HepG2 (cell line): ENCODE data around the gene ARHGDIA. TPM values are rescaled to one million over a fixed set of nuclear protein-coding genes. Genes with fewer than 3 reads are reported as not detected.

Experiments used
- AKNA ChIP-seq: sonication (generic); formaldehyde crosslinking; IDR thresholded peaks from 2 replicates; pipeline ENCODE4 v1.4.0; 2020; ENCODE audit warnings: missing genetic modification reagents, borderline replicate concordance
- CENPX ChIP-seq: sonication (generic); formaldehyde crosslinking; IDR thresholded peaks from 2 replicates; pipeline ENCODE4 v1.9.0; 2021; ENCODE audit warnings: mild to moderate bottlenecking, missing genetic modification reagents, moderate library complexity
- FOXP1 ChIP-seq, 2 experiments: fragments of 450-650 bp in 1 of 2; IDR thresholded peaks; 2 replicates each; pipeline ENCODE4 v1.6.1; 2017 to 2018; ENCODE audit warnings: antibody characterized with exemption in 1 of 2
- GABPA ChIP-seq, 2 experiments: IDR thresholded peaks; 2 replicates each; pipeline ENCODE4 v1.6.1; 2011 to 2016; ENCODE audit warnings: low read depth in 2 of 2, low read length in 1 of 2, missing biosample characterization in 1 of 2, missing genetic modification characterization in 1 of 2
- GATA4 ChIP-seq: sonication (generic); IDR thresholded peaks from 2 replicates; pipeline ENCODE4 v1.6.1; 2016; ENCODE audit warnings: antibody characterized with exemption, low read depth, borderline replicate concordance
- HNRNPK ChIP-seq: fragments of 200-400 bp; formaldehyde crosslinking; IDR thresholded peaks from 2 replicates; pipeline ENCODE4 v1.6.1; 2018; ENCODE audit warnings: low read length, low read depth, moderate library complexity, mild to moderate bottlenecking; ENCODE audit not compliant: poor library complexity, severe bottlenecking
- IRF2 ChIP-seq: IDR thresholded peaks from 2 replicates; pipeline ENCODE4 v1.6.1; 2018; ENCODE audit warnings: missing genetic modification reagents, missing compliant biosample characterization
- NR2C2 ChIP-seq: sonication (generic); formaldehyde crosslinking; IDR thresholded peaks from 2 replicates; pipeline ENCODE4 v1.4.0; 2020; ENCODE audit warnings: missing genetic modification reagents, mild to moderate bottlenecking, moderate library complexity, borderline replicate concordance
- REPIN1 ChIP-seq: sonication (generic); formaldehyde crosslinking; IDR thresholded peaks from 2 replicates; pipeline ENCODE4 v1.8.0; 2022; ENCODE audit warnings: missing genetic modification reagents, low read depth, mild to moderate bottlenecking, borderline replicate concordance
- SATB2 ChIP-seq: sonication (generic); formaldehyde crosslinking; IDR thresholded peaks from 2 replicates; pipeline ENCODE4 v1.5.0; 2020; ENCODE audit warnings: missing genetic modification reagents
- SP2 ChIP-seq: sonication (generic); formaldehyde crosslinking; IDR thresholded peaks from 2 replicates; pipeline ENCODE4 v1.5.1; 2020; ENCODE audit warnings: mild to moderate bottlenecking, missing genetic modification reagents
- SP4 ChIP-seq: sonication (generic); formaldehyde crosslinking; IDR thresholded peaks from 2 replicates; pipeline ENCODE4 v1.8.1; 2023; ENCODE audit warnings: mild to moderate bottlenecking, missing genetic modification reagents
- STAT6 ChIP-seq: sonication (generic); formaldehyde crosslinking; IDR thresholded peaks from 2 replicates; pipeline ENCODE4 v1.4.0; 2020; ENCODE audit warnings: missing genetic modification reagents, mild to moderate bottlenecking, borderline replicate concordance
- ZBTB7B ChIP-seq: sonication (generic); formaldehyde crosslinking; IDR thresholded peaks from 2 replicates; pipeline ENCODE4 v1.4.0; 2020; ENCODE audit warnings: missing genetic modification reagents
- ZKSCAN1 ChIP-seq: fragments of 150-350 bp; IDR thresholded peaks from 2 replicates; pipeline ENCODE4 v1.6.1; 2014; ENCODE audit warnings: low read length
- ZNF326 ChIP-seq: sonication (generic); formaldehyde crosslinking; IDR thresholded peaks from 2 replicates; pipeline ENCODE4 v1.4.0; 2020; ENCODE audit warnings: missing genetic modification reagents, borderline replicate concordance
- ZNF367 ChIP-seq: sonication (generic); formaldehyde crosslinking; IDR thresholded peaks from 2 replicates; pipeline ENCODE4 v1.4.0; 2020; ENCODE audit warnings: missing genetic modification reagents, borderline replicate concordance
- ZNF510 ChIP-seq: sonication (generic); formaldehyde crosslinking; IDR thresholded peaks from 2 replicates; pipeline ENCODE4 v1.4.0; 2020; ENCODE audit warnings: low read depth, mild to moderate bottlenecking, missing genetic modification reagents
- ZNF660 ChIP-seq: sonication (generic); formaldehyde crosslinking; IDR thresholded peaks from 2 replicates; pipeline ENCODE4 v1.5.1; 2020; ENCODE audit warnings: mild to moderate bottlenecking, low read depth, missing genetic modification reagents, borderline replicate concordance
- ZNF83 ChIP-seq: sonication (generic); formaldehyde crosslinking; IDR thresholded peaks from 2 replicates; pipeline ENCODE4 v1.4.0; 2020; ENCODE audit warnings: missing genetic modification reagents, mild to moderate bottlenecking, borderline replicate concordance
- polyA plus RNA-seq, 8 experiments: library from polyadenylated mRNA; depleted of rRNA in 3 of 8; stranded (reverse) in 7 of 8; unstranded in 1 of 8; fragments of >200 nt; fragmentation: Illumina TruSeq in 4 of 8; extraction: Trizol in 4 of 8; gene quantifications; 2 replicates each; pipeline versions ENCODE4 v1.2.1 to v1.2.3, GENCODE V29; 2011 to 2016; ENCODE audit warnings: low read depth in 4 of 8, missing spikeins in 1 of 8, mixed read lengths in 1 of 8; ENCODE audit not compliant: insufficient read depth in 1 of 8
- total RNA-seq, 5 experiments: library from RNA; depleted of rRNA; stranded (reverse); fragments of >200 nt; fragmentation: Illumina TruSeq; extraction: Trizol; gene quantifications; 2 replicates each; pipeline ENCODE4 v1.2.3, GENCODE V29; 2016; ENCODE audit warnings: low read depth in 1 of 5

Gene ARHGDIA
- total and polyA plus RNA-seq, 2 of the 13 experiments (the other 11 are each of a cell fraction or from before 2014, with no cell fraction given) = 40.0 to 64.0 TPM

GRCh38 chr17:81867170-81867990, 3.8 kb downstream of the ARHGDIA start (continued):
- TF ChIP-seq FOXP1 (IDR thresholded peaks at IDR 0.05) (no peak), FOXP1 (CRISPR knock-in tag; IDR thresholded peaks at IDR 0.05) (no peak), GABPA (IDR thresholded peaks at IDR 0.05; ENCODE audit: low read depth, low read length) (no peak), GABPA (CRISPR knock-in tag; IDR thresholded peaks at IDR 0.05; ENCODE audit: low read depth) (no peak), REPIN1 (CRISPR knock-in tag) (peak; percentile 39; the same call in 1 of the 2 replicates), CENPX (CRISPR knock-in tag) (no peak), NR2C2 (CRISPR knock-in tag) (peak; percentile 47; the same call in 1 of the 2 replicates), SATB2 (CRISPR knock-in tag) (no peak), ZKSCAN1 (no peak), AKNA (CRISPR knock-in tag) (0 out of 2 replicates have a peak, but pooled peaks have one; percentile 21), ZNF83 (CRISPR knock-in tag) (no peak), ZNF660 (CRISPR knock-in tag) (no peak), GATA4 (peak; percentile 38), SP2 (no peak), ZBTB7B (peak; percentile 15; the same call in 1 of the 2 replicates), STAT6 (CRISPR knock-in tag) (peak; percentile 86; the same call in 1 of the 2 replicates), SP4 (CRISPR knock-in tag) (peak; percentile 22; the same call in 1 of the 2 replicates), HNRNPK (peak; percentile 69), IRF2 (CRISPR knock-in tag) (peak; percentile 13; the same call in 1 of the 2 replicates), ZNF367 (CRISPR knock-in tag) (0 out of 2 replicates have a peak, but pooled peaks have one; percentile 39), ZNF326 (peak; percentile 91), ZNF510 (CRISPR knock-in tag) (0 out of 2 replicates have a peak, but pooled peaks have one; percentile 59)
